NCI-H2081 (cell line): Measurements from ENCODE around the gene NANOGP8.
"Not testable (repeated sequence)": the region's sequence is repeated elsewhere in the genome, so short reads cannot be mapped to it uniquely, and the experiment has no call there.

Experiments used
- DNase-seq, 2 experiments: peaks; one replicate each; lab custom pipeline; 2025; lab: John Stamatoyannopoulos, UW

The NANOGP8 gene, protein sequence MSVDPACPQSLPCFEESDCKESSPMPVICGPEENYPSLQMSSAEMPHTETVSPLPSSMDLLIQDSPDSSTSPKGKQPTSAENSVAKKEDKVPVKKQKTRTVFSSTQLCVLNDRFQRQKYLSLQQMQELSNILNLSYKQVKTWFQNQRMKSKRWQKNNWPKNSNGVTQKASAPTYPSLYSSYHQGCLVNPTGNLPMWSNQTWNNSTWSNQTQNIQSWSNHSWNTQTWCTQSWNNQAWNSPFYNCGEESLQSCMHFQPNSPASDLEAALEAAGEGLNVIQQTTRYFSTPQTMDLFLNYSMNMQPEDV

DNA sequence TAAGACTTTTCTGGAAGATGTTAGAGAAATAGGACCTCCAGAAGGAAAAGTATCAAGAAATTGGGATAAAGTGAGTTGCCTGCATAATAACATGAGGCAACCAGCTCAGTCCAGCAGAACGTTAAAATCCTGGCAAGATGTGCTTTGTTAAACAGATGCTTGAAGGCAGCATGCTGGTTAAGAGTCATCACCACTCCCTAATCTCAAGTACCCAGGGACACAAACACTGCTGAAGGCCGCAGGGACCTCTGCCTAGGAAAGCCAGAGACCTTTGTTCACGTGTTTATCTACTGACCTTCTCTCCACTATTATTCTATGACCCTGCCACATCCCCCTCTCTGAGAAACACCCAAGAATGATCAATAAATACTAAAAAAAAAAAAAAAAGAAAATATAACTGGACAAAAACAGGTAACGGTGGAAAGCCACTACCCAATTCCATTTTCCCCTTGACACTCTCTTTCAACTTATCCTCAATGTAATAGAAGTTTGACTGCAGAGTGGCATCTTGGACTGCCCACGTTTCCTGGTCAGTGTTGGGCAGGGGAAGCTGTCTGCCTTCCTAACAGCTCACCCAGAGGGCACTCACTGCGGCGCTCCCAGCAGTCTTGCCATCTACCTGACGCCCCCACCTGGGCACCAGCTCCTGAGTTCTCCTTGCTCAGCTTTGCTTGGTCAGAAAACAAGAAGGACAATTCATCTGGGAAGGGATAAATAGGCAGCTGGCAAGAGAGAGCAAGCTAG is at the start of gene NANOGP8:
Gene NANOGP8, minus strand, starts transcription at position 120 of the 744 bp plus-strand sequence. CDS start 185 bp downstream, outside the sequence.
- DNase-seq: not testable (repeated sequence)

DNA sequence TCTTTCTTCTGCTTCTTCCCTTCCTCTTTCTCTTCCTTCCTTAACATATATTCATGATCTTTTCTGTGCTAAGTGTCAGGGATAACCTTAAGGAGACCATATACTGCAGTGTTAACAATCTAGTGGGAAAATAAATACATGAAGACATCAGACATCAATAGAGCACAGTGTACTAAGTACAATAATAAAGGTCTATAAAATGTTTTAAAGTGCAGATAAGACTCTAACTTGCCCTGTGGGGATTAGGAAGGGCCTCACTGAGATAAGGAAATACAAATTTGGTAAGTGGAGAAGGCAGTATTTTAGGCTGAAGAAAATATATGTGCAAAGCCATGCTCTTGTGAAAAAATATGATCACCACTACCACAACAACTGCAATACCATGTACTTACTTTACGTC is 49.2 kb upstream of the NANOGP8 start:
- DNase-seq: no peak

DNA sequence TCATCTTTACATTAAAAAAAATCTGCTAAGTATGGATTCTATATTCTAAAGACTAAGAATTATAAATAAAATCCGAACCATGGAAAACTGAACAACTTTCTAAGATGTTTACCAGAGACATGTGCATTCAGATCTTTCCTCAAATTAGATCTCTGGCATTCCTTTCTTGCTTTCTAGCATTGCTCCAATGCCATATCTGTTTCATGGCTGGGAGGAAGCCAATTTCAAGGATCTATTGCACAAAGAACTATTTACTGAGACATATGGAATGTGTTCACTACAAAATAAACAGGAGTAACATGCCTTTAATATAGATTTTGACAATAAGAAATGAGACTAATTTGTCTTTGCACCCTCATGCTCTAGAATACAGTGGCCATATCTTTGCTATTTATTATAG is 45.1 kb upstream of the NANOGP8 start:
- no peak for DNase-seq

DNA sequence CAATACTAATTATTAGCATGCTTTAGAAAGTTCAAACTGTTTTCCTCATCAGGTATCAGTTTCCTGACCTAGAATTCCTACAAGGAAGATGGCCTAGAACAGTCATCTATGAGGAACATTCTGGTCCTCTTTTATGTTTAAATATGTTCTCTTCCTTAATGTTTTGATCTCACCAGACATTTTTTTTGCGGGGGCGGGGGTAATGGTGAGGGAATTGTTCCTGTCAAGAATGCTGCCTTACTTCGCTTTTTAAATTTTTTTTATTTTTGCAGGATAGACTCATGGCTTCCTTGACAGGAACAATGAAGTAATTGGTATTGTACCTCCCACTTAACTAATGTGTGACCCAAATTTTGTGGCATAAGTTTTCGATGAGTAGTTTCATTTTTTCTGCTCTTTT is 44.3 kb upstream of the NANOGP8 start:
- DNase-seq: no peak

DNA sequence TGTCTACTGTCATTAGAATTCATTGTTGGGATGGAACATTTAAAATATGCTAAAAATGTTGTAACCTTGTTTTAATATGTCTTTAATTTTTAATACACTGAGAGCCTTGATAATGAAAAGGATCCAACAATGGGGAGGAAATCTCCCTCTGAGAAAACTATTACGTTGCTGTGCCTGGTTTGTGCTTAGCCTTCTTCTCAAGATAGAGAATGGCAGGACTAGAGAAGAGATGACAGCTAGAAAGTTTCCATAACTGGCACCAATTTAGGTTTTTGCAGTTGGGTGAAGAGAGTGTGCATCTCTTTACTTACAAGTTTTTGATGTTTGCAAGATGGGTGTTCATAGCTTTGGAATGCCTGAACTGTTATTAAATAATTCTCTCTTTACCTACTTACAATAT is 42.6 kb upstream of the NANOGP8 start:
- DNase-seq: no peak

DNA sequence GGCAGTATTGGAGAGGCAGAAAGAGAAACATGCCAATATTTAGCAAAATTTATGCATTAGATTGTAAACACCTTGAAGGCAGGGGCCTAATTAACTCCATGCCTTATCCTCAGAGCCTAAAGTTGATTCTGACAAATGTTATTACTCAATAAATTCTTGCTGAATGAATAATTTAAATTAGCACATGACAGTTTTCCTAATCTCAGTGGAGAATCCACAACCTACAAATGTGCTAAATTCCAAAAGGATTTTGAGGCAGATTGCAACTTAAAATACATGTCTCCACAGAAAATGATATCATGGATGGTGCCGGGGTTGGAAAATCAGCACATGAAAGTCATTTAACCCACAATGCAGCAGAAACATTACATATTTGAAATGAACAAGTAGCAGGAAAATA is 41.1 kb upstream of the NANOGP8 start:
- no peak for DNase-seq

DNA sequence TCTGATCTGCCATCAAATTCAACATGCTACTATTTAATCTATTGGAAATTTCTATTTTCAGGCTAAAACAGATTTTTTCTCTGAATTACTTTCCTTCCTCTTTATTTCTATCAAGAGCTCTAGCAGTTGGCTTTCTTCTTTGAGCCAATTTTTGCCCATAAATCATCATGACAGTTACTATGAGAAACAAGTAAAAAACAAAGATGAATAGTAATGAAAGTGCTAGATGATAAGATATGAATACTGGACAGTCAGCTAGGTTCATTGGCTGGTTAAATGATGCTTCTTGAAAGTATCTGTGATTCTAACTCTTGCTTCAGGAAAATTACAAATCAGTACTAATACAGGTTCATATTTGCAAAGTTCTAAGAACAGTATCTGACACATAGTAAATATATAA is 38.6 kb upstream of the NANOGP8 start:
- DNase-seq: no peak

DNA sequence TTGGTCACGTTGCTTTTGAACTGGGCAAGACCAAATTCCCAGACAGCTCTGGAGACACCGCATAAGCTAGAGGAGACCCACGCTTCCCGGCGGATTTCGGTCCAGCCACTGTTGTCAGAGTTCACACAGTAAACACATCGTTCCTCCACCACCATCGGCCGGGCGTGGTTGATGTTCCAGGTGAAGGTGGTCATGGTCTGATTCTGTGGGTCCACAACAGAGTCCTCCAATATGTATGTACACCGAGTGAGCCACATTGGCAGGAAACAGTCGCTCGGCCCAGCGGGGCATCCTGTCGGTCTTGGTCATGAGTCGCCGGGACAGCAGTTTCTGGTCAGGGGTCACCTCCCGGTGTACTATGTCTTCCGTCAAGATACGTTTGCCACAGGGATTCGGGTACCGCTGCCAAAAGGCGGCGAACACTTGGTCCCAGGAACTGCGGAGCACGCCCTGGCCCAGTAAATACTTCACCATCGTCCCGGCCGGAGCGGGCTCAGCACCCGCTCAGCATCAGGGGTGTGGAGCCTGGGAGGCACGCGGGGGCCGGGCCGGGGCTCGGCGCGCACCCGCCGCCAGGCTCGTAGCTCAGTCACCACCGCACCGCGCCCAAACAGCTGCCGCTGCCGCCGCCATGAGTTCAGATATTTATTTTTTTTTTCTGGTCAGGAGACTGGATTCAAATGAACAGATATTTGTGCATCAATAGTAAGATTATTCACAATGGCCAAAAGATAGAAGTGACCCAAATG is 36.7 kb upstream of the NANOGP8 start:
- no peak for DNase-seq

DNA sequence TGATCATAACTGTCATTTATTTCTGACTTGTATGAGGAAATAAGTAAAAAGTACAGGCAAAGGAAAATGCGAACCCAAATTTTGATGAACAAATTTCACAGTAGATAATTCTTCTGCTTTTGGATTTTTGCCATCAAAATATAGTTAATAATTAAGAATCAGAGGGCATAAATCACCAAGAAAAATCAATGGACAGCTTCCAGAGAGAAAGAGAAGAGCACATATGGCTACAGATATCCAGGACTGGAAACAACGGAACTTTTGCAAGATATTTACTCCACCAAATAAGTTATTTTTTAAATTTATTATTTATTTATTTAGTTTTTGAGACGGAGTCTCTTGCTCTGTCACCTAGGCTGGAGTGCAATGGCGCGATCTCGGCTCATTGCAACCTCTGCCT is 35.1 kb upstream of the NANOGP8 start:
- no peak for DNase-seq

DNA sequence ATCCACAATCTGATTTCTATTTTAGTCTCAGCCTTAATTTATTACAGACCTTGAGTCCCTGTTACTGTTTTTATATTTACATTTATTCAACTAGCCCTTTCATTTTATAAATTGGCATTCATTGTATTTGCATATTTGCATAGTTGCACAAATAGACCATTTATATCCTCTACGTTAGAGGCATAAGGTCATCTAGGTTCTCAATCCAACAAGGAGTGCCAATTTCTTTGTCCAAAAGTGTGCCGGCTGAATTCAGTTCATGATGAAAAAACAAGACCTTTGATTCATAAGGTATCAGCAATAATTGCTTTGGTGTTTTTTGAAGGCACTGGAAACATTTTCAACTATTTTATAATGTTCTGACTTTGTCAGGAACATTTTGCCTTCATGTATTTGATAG is 33.9 kb upstream of the NANOGP8 start:
- peak; percentile 21 to 78 for DNase-seq

DNA sequence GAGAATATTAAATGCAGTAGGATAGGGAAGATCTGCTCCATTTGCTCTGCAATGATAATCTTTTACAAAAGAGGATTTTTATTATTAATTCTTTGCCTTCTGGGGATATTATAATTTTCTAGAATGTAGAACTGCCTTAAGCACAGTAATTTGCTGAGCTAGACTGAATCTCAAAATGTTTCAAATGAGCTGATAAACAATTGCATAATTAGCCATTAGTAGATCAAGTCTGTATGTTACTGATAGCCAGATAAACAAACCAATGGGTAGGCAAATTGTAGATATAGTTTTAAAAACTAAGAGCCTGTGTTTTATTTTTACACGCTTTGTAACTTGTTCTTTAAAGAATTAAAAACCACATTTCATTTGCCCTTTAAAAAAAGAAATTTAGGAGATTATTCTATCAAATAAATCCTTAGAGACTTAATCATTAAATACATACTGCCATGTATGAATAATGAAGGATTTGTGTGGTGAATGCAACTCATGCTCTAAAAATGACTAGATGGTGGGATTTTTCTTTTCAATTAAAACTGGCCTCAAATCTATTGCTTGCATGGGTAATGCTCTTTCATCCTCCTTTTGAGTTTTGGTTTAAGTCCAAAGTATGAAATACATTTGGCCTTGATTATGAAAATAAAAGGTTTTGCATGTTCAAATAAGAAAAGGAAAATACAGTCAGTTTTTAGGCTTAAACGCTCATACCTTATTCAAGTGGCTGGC is 32.6 kb upstream of the NANOGP8 start:
- no peak for DNase-seq

DNA sequence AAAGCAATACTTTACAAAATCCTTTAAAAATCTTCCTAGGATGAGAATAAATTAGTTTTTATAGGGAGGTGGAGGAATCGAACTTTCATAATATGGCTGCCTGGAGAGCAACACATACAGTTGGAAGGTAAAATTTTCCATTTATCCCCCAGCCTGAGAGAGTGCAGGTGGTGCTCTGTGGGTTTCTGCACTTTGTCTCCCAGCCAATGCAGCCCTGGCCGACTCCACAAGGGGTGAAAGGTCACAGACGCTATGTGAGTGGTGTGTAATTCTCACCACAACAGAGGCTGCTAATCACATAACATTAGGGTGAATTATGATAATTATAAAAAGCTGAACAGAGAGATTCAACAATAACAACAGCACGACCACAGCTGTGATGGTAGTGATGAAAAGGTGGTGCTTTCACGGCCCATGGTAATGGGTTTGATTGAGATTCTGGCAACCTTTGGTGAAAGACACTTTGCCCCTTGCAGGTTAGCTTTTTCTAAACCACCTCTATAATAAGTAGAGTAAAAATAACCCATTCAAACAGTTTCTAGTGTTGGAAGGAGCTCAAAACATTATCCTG is 30.1 kb upstream of the NANOGP8 start:
- peak; percentile 92 to 99 for DNase-seq

DNA sequence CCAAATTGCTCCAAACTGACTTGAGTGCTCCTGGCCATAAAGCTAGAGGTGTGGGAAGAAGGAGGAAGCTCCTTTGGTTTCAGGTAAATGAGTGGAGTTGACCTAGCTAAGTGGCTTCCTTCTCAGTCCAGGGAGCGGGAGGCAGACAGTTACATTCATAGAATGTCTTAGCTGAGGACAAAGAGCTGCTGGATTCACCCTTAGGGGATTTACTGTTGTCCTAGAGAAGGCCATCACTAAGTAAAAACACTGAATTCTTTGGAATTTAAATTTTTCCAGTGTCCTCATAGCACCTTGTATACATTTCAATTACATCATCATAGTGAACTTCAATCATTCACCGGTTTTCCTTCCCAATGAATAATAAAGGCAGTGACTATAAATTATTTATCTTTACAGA is 27.3 kb upstream of the NANOGP8 start:
- DNase-seq: no peak

DNA sequence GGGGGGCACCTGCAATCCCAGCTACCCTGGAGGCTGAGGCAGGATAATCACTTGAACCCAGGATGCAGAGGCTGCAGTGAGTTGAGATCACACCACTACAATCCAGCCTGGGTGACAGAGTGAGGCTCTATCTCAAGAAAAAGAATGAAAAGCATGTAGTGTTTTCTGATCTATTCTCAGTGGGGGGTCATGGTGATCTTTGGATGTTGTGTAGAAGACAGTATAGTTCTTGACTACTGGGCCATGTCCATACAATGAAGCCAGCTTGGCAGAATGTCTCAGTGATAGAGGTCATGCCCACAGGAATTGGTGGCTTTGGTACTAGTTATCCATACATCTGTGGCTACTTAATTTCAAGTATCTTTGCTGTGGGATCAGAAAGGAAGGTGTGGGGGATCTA is 26.8 kb upstream of the NANOGP8 start:
- no peak for DNase-seq

DNA sequence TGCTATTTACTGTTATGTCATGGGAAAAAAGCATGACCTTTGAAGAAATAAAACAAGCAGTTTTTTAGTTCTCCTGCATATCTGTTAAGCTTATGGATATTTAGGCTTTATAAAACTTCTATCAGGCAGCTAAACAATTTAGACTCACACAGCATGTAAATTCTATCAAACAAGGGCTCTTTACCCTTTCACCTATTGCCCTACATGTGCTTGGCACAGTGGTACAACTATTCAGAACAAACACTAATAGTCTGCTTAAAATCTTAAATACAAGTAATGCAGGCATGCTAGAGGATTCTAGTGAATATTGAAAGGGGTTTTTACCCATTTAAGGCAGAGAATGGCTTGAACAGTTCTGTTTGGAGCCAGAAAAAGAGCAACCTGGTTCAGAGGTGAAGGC is 23.4 kb upstream of the NANOGP8 start:
- DNase-seq: no peak

DNA sequence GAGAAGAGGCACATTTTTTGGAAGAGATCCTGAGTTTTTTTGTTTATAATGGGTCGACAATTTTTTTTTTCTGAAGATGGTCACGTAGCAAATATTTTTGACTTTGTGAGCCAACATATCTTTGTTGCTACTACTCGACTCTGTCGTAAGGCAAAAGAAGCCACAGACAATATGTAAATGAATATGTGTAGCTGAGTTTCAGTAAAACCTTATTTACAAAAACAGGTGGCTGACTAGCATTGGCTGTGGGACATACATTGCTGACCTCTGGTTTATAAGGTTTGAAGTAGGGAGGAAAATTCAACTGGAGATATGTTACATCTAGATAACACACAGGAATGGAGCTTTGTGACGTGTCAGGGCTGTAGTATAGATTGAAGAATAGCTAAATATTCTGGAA is 22.5 kb upstream of the NANOGP8 start:
- no peak for DNase-seq

DNA sequence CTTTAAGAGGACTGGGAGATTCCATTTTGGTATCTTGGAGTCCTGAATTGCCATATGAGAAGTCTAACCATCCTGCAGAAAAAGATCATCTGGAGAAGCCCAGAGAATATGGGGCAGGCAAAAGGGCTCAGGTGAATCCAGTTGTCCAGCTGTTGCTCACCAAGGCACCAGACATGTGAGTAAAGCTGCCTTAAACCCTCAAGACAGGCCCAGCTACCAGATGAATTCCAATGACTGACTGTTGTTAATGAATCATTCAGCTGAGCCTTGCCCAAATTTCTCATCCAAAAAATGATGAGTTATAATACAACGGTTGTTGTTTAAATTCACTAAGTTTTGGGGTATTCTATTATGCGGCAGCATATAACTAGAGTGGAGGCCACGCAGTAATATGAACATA is 22.0 kb upstream of the NANOGP8 start:
- no peak for DNase-seq

DNA sequence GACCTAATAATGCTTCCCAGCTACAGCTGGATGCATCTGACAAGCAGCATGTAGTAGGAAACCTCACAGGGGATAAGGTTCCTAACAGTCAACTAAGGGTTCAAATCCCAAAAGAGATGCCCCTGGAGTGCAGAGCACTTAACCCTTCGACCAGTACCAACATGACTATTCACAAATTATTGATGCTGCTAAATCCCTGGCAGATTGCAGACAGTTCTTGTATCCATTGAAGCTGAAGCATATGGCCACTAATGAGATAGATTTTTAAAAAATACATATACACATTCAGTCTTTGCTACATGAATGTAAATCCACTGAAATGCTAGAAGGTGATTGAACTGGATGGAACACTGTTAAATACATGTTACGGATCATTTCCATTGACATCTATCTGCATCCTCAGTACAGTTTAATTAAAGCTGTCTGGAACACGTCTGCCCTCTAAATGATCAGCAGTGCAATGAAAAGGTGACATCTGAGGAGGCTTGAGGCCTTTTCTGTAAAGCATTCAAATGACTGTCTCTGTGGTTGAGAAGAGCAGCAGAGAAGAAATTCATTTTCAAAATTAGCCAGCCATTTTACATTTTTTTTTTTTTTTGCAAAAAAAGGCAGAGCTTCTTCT is 19.5 kb upstream of the NANOGP8 start:
- peak in 1 of 2 experiments; percentile 13 for DNase-seq

DNA sequence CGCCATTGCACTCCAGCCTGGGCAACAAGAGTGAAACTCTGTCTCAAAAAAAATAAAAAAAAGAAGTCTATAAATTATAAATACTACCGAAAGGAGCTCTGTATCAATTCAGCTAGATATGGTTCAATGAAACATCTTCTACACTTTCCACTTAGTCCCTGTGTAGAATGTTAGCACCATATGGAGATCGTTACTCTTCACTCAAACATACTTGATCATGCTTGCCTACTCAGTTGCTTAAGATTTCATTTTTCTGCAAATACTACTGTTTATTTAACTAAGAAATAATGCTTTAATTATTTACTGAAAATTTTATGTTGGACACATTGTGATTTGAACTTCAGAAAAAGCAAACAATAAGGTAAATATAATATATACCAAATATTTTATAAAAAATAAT is 17.1 kb upstream of the NANOGP8 start:
- DNase-seq: no peak

DNA sequence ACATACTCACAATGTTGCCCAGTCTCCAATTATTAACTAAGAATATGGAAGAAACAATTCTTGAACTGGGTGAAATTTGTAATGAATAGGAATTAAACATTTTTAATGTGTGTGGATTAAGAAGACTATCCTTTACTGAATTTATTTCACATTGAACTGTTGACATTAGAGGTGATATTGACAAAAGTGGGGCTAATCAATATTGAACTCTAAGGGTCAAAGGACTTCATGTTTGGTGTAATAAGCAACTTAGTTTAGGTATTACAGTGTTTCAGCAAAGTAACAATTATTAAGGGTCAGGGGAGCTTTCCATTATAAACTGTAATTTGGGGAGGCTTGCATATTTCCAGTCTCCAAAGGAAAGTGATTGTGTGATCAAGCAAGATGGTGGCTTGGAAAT is 16.2 kb upstream of the NANOGP8 start:
- no peak for DNase-seq

DNA sequence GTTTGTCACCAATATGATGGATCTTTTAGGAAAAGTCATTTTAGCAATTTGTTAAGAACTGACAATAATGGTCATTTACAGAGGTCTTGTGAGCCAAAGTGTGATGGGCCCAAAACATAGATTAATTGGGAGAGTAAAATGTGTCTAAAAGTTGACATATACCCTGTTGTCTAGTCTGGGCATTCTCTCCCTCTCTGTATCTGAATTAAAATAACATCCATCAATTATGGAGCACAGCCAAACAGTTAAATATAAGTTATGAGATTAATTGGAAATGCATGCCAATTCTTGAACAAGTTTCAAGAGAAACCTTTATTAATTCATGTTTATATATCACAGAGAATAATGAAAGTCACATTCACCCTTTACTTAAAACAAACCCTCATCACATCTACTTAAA is 13.6 kb upstream of the NANOGP8 start:
- no peak for DNase-seq

DNA sequence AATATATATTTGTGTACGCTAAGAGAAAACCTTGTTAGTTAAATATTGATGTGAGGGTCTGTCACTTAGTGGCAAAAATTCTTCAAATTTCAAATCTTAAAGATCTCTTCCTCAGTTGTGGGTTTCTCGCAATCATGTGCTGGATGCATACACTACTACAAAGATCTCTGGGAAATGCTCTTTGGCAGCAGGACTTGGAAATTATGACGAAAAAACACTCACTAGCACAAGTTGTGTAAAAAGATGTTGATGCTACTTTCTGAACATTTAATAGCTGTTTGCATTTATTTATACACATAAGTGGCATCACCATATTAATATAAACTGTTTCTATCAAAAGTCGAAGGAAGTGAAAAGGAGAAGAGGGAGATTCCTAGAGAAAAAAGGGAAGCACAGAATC is 10.8 kb upstream of the NANOGP8 start:
- DNase-seq: no peak
